Kidney (tissue), 14 donors: ENCODE results near the gene ARHGAP26. TPM values are rescaled to one million over a fixed set of nuclear protein-coding genes. Genes with fewer than 3 reads are reported as not detected.

Experiments
- DNase-seq, 5 donors: peaks; one replicate each; pipeline ENCODE4 v3.0.0-alpha.2; 2013 to 2020
- FAIRE-seq: peaks from 2 replicates; lab custom pipeline; 2012; peaks lifted over from hg19 to GRCh38; lab: Jason Lieb, UNC
- H3K27ac ChIP-seq, 2 donors: one replicate each; pipeline ENCODE4 v1.7.0; 2013; ENCODE audit warnings: low read depth in 2 of 2, low read length in 2 of 2, inconsistent platforms in 1 of 2
- H3K27me3 ChIP-seq: one replicate; pipeline ENCODE4 v1.7.1; 2013; ENCODE audit warnings: low read length, inconsistent platforms; ENCODE audit not compliant: control insufficient read depth, insufficient read depth
- H3K36me3 ChIP-seq, 3 donors: one replicate each; pipeline versions ENCODE4 v1.7.0 to v1.7.1; 2013; ENCODE audit warnings: low read length in 3 of 3, control low read depth in 1 of 3, inconsistent platforms in 1 of 3; ENCODE audit not compliant: insufficient read depth in 3 of 3, control insufficient read depth in 2 of 3
- H3K4me1 ChIP-seq, 3 donors: one replicate each; pipeline versions ENCODE4 v1.7.0 to v1.7.1; 2013; ENCODE audit warnings: low read length in 3 of 3, inconsistent platforms in 1 of 3, low read depth in 1 of 3; ENCODE audit not compliant: control insufficient read depth in 2 of 3, insufficient read depth in 2 of 3
- H3K4me3 ChIP-seq, 3 donors: one replicate each; pipeline versions ENCODE4 v1.7.0 to v1.8.1; 2013; ENCODE audit warnings: low read length in 3 of 3, control low read depth in 1 of 3, inconsistent platforms in 1 of 3
- H3K9ac ChIP-seq, 3 donors: one replicate each; pipeline versions ENCODE4 v1.7.0 to v1.7.1; 2013; ENCODE audit warnings: low read length in 3 of 3, control low read depth in 1 of 3, inconsistent platforms in 1 of 3
- H3K9me3 ChIP-seq, 3 donors: one replicate each; pipeline versions ENCODE4 v1.7.0 to v1.7.1; 2013; ENCODE audit warnings: low read length in 3 of 3, control low read depth in 1 of 3, inconsistent platforms in 1 of 3; ENCODE audit not compliant: control insufficient read depth in 2 of 3, insufficient read depth in 1 of 3
- CTCF ChIP-seq: IDR thresholded peaks from 3 replicates; pipeline ENCODE4 v1.5.1; 2012; ENCODE audit warnings: mild to moderate bottlenecking, moderate library complexity, borderline replicate concordance; ENCODE audit not compliant: insufficient read depth; ENCODE audit errors: extremely low read depth
- intact Hi-C: fragments of 100-400 bp; cut with DNase I; formaldehyde crosslinking; loops from one replicate; pipeline ENCODE4 v1.11.1; 2022
- polyA plus RNA-seq: library from polyadenylated mRNA; stranded (reverse); fragments of 350-450 nt; fragmentation: Illumina TruSeq; extraction: RNeasy Lipid Tissue Mini Kit (QIAGEN cat#74804); gene quantifications from one replicate; pipeline ENCODE4 v1.2.3, GENCODE V29; 2014; ENCODE audit warnings: low read depth, low replicate concordance; ENCODE audit not compliant: insufficient read depth
- total RNA-seq: library from RNA; stranded (reverse); fragmentation: NEBNext Ultra II Directional; extraction: Animal tissue kit (Norgen Biotek cat#: 25700); gene quantifications from one replicate; pipeline ENCODE4 v1.2.1, GENCODE V29; 2021
- donor health status: control.
- donor health status: control.
- donor health status: control.
- donor health status: control.
- donor health status: control.
- donor health status: DM: yes; HTN: yes; CAD: no.
- donor health status: Normal renal cell carcinoma (clear cell type).

ARHGAP26 gene
- total and polyA plus RNA-seq, 2 donors from 2014 or later: 2.5 to 85.7 TPM

GRCh38 chr5:143008809-143009521 lies 238.8 kb downstream of the ARHGAP26 start:
- FAIRE-seq (no peak), DNase-seq (no peak)
- H3K4me1 ChIP-seq: peaks cover 0 to 15% (median 4%) of the 10 kb centered on the region in 3 donors
- no peaks in the 10 kb centered on the region for H3K36me3 ChIP-seq
- no peak overlapping the region for H3K9ac ChIP-seq
- intact Hi-C loops: loop anchor here (10.0 kb wide), 1 partner anchor 386 kb away; no protein-coding TSS in a partner anchor
- no peaks in the 10 kb centered on the region for H3K27me3 ChIP-seq
- H3K27ac ChIP-seq: peak overlapping the region in 1 of 2 donors; percentile 13
- H3K9me3 ChIP-seq: no peaks in the 10 kb centered on the region
- no peak for TF ChIP-seq CTCF
- no peak overlapping the region for H3K4me3 ChIP-seq

GRCh38 chr5:143010351-143010750 lies 240.2 kb downstream of the ARHGAP26 start:
- no peak overlapping the region for H3K27ac ChIP-seq
- H3K4me3 ChIP-seq: no peak overlapping the region
- H3K9ac ChIP-seq: no peak overlapping the region
- intact Hi-C loops: no loop called here
- H3K4me1 ChIP-seq: peaks cover 0 to 11% (median 4%) of the 10 kb centered on the region in 3 donors
- H3K36me3 ChIP-seq: peaks cover 0 to 4% (median 0%) of the 10 kb centered on the region in 3 donors
- DNase-seq (peak in 1 of 5 donors; percentile 20), FAIRE-seq (no peak)
- no peak for TF ChIP-seq CTCF
- no peaks in the 10 kb centered on the region for H3K27me3 ChIP-seq
- no peaks in the 10 kb centered on the region for H3K9me3 ChIP-seq

- Histone ChIP-seq H3K27me3 (no peaks in the 10 kb centered on the region), H3K4me3 (no peak overlapping the region), H3K4me1 (peaks cover 0 to 11% (median 4%) of the 10 kb centered on the region in 3 donors), H3K27ac (no peak overlapping the region), H3K9me3 (no peaks in the 10 kb centered on the region), H3K9ac (no peak overlapping the region), H3K36me3 (peaks cover 0 to 6% (median 0%) of the 10 kb centered on the region in 3 donors)
- intact Hi-C loops: no loop called here
- FAIRE-seq (peak; percentile 17), DNase-seq (peak in 1 of 5 donors; percentile 45)
- TF ChIP-seq CTCF: no peak
These were observed 241.4 kb downstream of the ARHGAP26 start for GRCh38 chr5:143011585-143011984.
